Activated B cell treated with CpG ODN at 0.5 μM for 24 hours (primary cell): ENCODE data around the gene NAV1. TPM values are rescaled to one million over a fixed set of nuclear protein-coding genes. Genes with fewer than 3 reads are reported as not detected.

ENCODE experiments used
- ATAC-seq: fragments of 200-7000 bp; cut with Tn5 transposase; one replicate; pipeline ENCODE4 v1.10.0; 2021; ENCODE audit warnings: low read depth, mild to moderate bottlenecking, moderate library complexity
- CTCF ChIA-PET: fragments of 350-600 bp; sonication (Branson Sonifier 250); formaldehyde crosslinking; loops from one replicate; lab custom pipeline; 2021; ENCODE audit warnings: antibody characterized with exemption; lab: Charles Lee
- POLR2A ChIA-PET: fragments of 350-600 bp; sonication (Branson Sonifier 250); formaldehyde crosslinking; loops from one replicate; lab custom pipeline; 2021; ENCODE audit warnings: antibody characterized with exemption; lab: Charles Lee
- DNase-seq: peaks from one replicate; pipeline ENCODE4 v3.0.0; 2022
- H3K27ac Mint-ChIP-seq: one replicate; pipeline ENCODE4 v1.8.0; 2020; ENCODE audit warnings: mixed read lengths
- H3K27me3 Mint-ChIP-seq: one replicate; pipeline ENCODE4 v1.8.0; 2021; ENCODE audit warnings: mixed read lengths
- H3K36me3 Mint-ChIP-seq: one replicate; pipeline ENCODE4 v1.8.0; 2021; ENCODE audit warnings: low read depth, mixed read lengths
- H3K4me1 Mint-ChIP-seq: one replicate; pipeline ENCODE4 v1.8.0; 2021; ENCODE audit warnings: mixed read lengths
- H3K4me3 Mint-ChIP-seq: one replicate; pipeline ENCODE4 v1.8.0; 2020; ENCODE audit warnings: mild to moderate bottlenecking, mixed read lengths
- H3K9me3 Mint-ChIP-seq: one replicate; pipeline ENCODE4 v1.8.0; 2020; ENCODE audit warnings: mixed read lengths
- intact Hi-C: fragments of 100-400 bp; cut with micrococcal nuclease; formaldehyde crosslinking; loops from one replicate; pipeline ENCODE4 v1.15.1; 2024
- total RNA-seq: library from RNA; stranded (reverse); gene quantifications from 2 replicates; pipeline ENCODE4 v1.2.3, GENCODE V29; 2022
- TF ChIP-seq, protein P1 (sequence below): fragments of 200-600 bp; IDR thresholded peaks from one replicate; pipeline ENCODE4 v1.8.0; 2022; ENCODE audit warnings: antibody characterized with exemption, mild to moderate bottlenecking

NAV1 gene
- total RNA-seq, 1 donor from 2014 or later: 2.0 TPM

DNA sequence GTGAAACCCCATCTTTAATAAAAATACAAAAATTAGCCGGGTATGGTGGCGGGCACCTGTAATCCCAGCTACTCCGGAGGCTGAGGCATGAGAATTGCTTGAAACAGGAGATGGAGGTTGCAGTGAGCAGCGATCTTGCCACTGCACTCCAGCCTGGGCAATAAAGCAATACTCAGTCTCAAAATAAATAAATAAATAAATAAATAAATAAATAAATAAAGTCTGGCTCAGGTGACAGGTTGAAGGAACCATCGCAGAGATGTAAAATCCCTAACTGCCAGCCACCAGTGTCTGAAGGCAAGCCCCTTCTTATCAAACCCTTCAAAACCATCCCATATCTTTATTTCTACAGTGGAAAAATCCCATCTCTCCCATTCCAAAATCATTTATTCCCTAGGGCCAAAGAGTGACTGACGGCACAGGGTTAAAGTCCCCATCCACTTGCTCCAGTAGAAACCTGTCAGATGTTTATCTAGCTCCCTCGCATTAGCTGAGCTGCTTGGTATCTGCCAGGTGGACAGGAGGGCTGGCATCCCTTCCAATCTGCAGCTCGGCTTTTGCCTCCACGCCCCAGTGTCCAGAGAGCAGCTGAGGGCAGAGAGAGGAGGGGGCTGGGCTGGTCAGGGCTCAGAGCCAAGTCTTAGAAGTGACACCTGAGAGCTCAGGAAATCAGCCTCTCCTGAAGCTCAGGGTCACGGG is 37.0 kb upstream of the NAV1 start:
- Mint-ChIP-seq H3K27me3 (no peaks in the 10 kb centered on the region), H3K4me3 (no peak overlapping the region), H3K9me3 (no peaks in the 10 kb centered on the region), H3K36me3 (peaks cover 8% of the 10 kb centered on the region), H3K4me1 (peaks cover 17% of the 10 kb centered on the region), H3K27ac (no peak overlapping the region)
- ATAC-seq (no peak), DNase-seq (no peak)
- CTCF ChIA-PET: interaction anchor here (1.3 to 7.8 kb wide), 3 partner anchors 11 to 58 kb away, joined by 3 to 51 read pairs (median 28); no protein-coding TSS in a partner anchor
- TF ChIP-seq, protein P1, sequence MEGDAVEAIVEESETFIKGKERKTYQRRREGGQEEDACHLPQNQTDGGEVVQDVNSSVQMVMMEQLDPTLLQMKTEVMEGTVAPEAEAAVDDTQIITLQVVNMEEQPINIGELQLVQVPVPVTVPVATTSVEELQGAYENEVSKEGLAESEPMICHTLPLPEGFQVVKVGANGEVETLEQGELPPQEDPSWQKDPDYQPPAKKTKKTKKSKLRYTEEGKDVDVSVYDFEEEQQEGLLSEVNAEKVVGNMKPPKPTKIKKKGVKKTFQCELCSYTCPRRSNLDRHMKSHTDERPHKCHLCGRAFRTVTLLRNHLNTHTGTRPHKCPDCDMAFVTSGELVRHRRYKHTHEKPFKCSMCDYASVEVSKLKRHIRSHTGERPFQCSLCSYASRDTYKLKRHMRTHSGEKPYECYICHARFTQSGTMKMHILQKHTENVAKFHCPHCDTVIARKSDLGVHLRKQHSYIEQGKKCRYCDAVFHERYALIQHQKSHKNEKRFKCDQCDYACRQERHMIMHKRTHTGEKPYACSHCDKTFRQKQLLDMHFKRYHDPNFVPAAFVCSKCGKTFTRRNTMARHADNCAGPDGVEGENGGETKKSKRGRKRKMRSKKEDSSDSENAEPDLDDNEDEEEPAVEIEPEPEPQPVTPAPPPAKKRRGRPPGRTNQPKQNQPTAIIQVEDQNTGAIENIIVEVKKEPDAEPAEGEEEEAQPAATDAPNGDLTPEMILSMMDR: no peak
- POLR2A ChIA-PET: no interaction called here
- intact Hi-C loops: loop anchor here (10.0 kb wide), 1 partner anchor 477 kb away; the partner anchor contains the start of gene KIF21B

GRCh38 chr1:201502511-201502857 is 36.4 kb upstream of the NAV1 start:
- Mint-ChIP-seq H3K36me3 (peaks cover 10% of the 10 kb centered on the region), H3K4me3 (no peak overlapping the region), H3K4me1 (peaks cover 20% of the 10 kb centered on the region), H3K27me3 (no peaks in the 10 kb centered on the region), H3K27ac (no peak overlapping the region), H3K9me3 (no peaks in the 10 kb centered on the region)
- TF ChIP-seq, protein P1: no peak
- intact Hi-C loops: loop anchor here (10.0 kb wide), 1 partner anchor 478 kb away; the partner anchor contains the start of gene KIF21B
- DNase-seq (no peak), ATAC-seq (no peak)
- ChIA-PET CTCF (interaction anchor here (3.6 to 7.8 kb wide), 2 partner anchors 10 to 20 kb away, joined by 28 to 51 read pairs; no protein-coding TSS in a partner anchor), POLR2A (no interaction called here)

- DNase-seq: no peak
- ATAC-seq: no peak
- H3K4me1 Mint-ChIP-seq: peaks cover 26% of the 10 kb centered on the region
- no peak overlapping the region for H3K27ac Mint-ChIP-seq
- TF ChIP-seq, protein P1: no peak
- no peaks in the 10 kb centered on the region for H3K9me3 Mint-ChIP-seq
- intact Hi-C loops: loop anchor here (10.0 kb wide), 1 partner anchor 479 kb away; the partner anchor contains the start of gene KIF21B
- no peaks in the 10 kb centered on the region for H3K27me3 Mint-ChIP-seq
- ChIA-PET CTCF (interaction anchor here (1.3 to 7.8 kb wide), 3 partner anchors 9 to 55 kb away, joined by 4 to 51 read pairs (median 28); no protein-coding TSS in a partner anchor), POLR2A (no interaction called here)
- H3K36me3 Mint-ChIP-seq: peaks cover 6% of the 10 kb centered on the region
- no peak overlapping the region for H3K4me3 Mint-ChIP-seq
These were observed 35.3 kb upstream of the NAV1 start for GRCh38 chr1:201503397-201504176.

DNA sequence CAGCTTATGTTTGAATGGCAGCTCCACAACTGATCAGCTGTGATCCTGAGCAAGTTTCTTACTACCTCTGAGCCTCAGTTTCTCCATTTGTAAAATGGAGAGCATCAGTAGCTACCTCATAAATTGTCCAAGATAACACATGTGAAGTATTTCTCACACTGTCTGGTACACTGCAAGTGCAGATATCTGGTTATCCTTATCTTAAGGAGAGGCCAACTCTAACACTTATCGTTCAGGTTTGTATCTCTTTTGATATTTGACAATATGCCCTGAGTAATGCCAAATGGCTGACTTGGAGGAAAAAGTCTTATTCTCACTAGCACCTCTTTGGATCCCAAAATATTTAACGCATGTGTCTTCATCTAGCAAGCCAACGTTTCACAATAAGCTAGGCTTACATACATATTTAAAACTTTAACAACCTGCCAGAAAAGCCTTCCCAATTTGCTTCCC is 34.7 kb upstream of the NAV1 start:
- ATAC-seq (no peak), DNase-seq (no peak)
- Mint-ChIP-seq H3K27me3 (no peaks in the 10 kb centered on the region), H3K4me3 (no peak overlapping the region), H3K27ac (no peak overlapping the region), H3K9me3 (no peaks in the 10 kb centered on the region), H3K36me3 (peaks cover 6% of the 10 kb centered on the region), H3K4me1 (peaks cover 26% of the 10 kb centered on the region)
- intact Hi-C loops: loop anchor here (10.0 kb wide), 1 partner anchor 479 kb away; the partner anchor contains the start of gene KIF21B
- ChIA-PET POLR2A (no interaction called here), CTCF (interaction anchor here (1.3 to 7.8 kb wide), 3 partner anchors 8 to 56 kb away, joined by 4 to 51 read pairs (median 28); no protein-coding TSS in a partner anchor)
- TF ChIP-seq, protein P1: no peak
